Hematopoietic multipotent progenitor cell (in vitro differentiated cells): ENCODE results near the gene TMPRSS9. TPM values are rescaled to one million over a fixed set of nuclear protein-coding genes. Genes with fewer than 3 reads are reported as not detected.

Source experiments
- DNase-seq, 3 donors: peaks; one replicate each; pipeline ENCODE4 v3.0.0-alpha.2; 2011 to 2015; ENCODE audit warnings: low read depth in 2 of 3, low spot score in 2 of 3
- total RNA-seq: library from RNA; depleted of rRNA; stranded (reverse); fragments of >200 nt; gene quantifications from one replicate; pipeline ENCODE4 v1.2.3, GENCODE V29; 2012

TMPRSS9 gene
- total RNA-seq, result 8.3 TPM

GRCh38 chr19:2359992-2360685 lies at the start of gene TMPRSS9:
Gene TMPRSS9, plus strand, starts transcription at chr19:2360265. Its CDS starts 29,521 bp downstream, at chr19:2389786.
- DNase-seq, result no peak

GRCh38 chr19:2311093-2311492 lies 49.0 kb upstream of the TMPRSS9 start:
- no peak for DNase-seq

- no peak for DNase-seq
These were observed 47.1 kb upstream of the TMPRSS9 start for GRCh38 chr19:2312820-2313501.

GRCh38 chr19:2315121-2315817 lies 44.8 kb upstream of the TMPRSS9 start:
- no peak for DNase-seq

GRCh38 chr19:2315818-2316353 lies 44.2 kb upstream of the TMPRSS9 start:
- DNase-seq, result peak in 1 of 3 donors; percentile 77

GRCh38 chr19:2317300-2317699 lies 42.8 kb upstream of the TMPRSS9 start:
- DNase-seq, result no peak

GRCh38 chr19:2317756-2318155 lies 42.3 kb upstream of the TMPRSS9 start:
- no peak for DNase-seq

- no peak for DNase-seq
These were observed 41.1 kb upstream of the TMPRSS9 start for GRCh38 chr19:2318923-2319322.

- DNase-seq, result no peak
These were observed 40.5 kb upstream of the TMPRSS9 start for GRCh38 chr19:2319551-2319950.

GRCh38 chr19:2320049-2320448 lies 40.0 kb upstream of the TMPRSS9 start:
- no peak for DNase-seq

- no peak for DNase-seq
These were observed 39.1 kb upstream of the TMPRSS9 start for GRCh38 chr19:2320939-2321338.

GRCh38 chr19:2321565-2322283 lies 38.3 kb upstream of the TMPRSS9 start:
- DNase-seq, result no peak

- no peak for DNase-seq
These were observed 36.4 kb upstream of the TMPRSS9 start for GRCh38 chr19:2323707-2324106.

- no peak for DNase-seq
These were observed 35.7 kb upstream of the TMPRSS9 start for GRCh38 chr19:2324220-2324948.

GRCh38 chr19:2325281-2326046 lies 34.6 kb upstream of the TMPRSS9 start:
- DNase-seq, result peak in 2 of 3 donors; percentile 98 to 99

GRCh38 chr19:2326699-2327360 lies 33.2 kb upstream of the TMPRSS9 start:
- DNase-seq, result no peak

- peak in 1 of 3 donors; percentile 44 for DNase-seq
These were observed 32.2 kb upstream of the TMPRSS9 start for GRCh38 chr19:2327773-2328400.

- DNase-seq, result peak; percentile 90 to 94 (median 92)
These were observed 31.5 kb upstream of the TMPRSS9 start, which contains the start of the genes LSM7 and SPPL2B for GRCh38 chr19:2328401-2329148. Gene LSM7, minus strand, starts transcription at chr19:2328586. Its CDS starts 20 bp downstream, at chr19:2328566. Gene SPPL2B, plus strand, starts transcription at chr19:2328684. Its CDS starts 26 bp downstream, at chr19:2328710.
